HEK293 (cell line): ENCODE measurements around the gene MORF4L1.
"Not testable (repeated sequence)": the region's sequence is repeated elsewhere in the genome, so short reads cannot be mapped to it uniquely, and the experiment has no call there.

Experiments used
- CTCF ChIA-PET: fragments of 350-600 bp; formaldehyde crosslinking; extraction: SDS; loops from one replicate; lab custom pipeline; 2021; ENCODE audit warnings: antibody characterized with exemption; lab: Yijun Ruan, JAX
- POLR2A ChIA-PET: fragments of 300-600 bp; formaldehyde crosslinking; extraction: SDS; loops from one replicate; lab custom pipeline; 2020; ENCODE audit warnings: antibody characterized with exemption, inconsistent platforms; lab: Yijun Ruan, JAX
- H3K27ac ChIP-seq: fragments of 200-500 bp; sonication (Bioruptor generic); 2 replicates; pipeline ENCODE4 v1.5.1; 2014; ENCODE audit warnings: low read depth, low read length, control low read depth, inconsistent platforms; ENCODE audit errors: extremely low read depth
- H3K36me3 ChIP-seq, 2 experiments: fragments of 200-500 bp in 1 of 2; sonication (Bioruptor generic) in 1 of 2; 1 replicate in 1 of 2; 2 replicates in 1 of 2; pipeline ENCODE4 v1.5.1; 2014 to 2017; ENCODE audit warnings: inconsistent platforms in 2 of 2, low read length in 2 of 2; ENCODE audit not compliant: control insufficient read depth in 2 of 2, insufficient read depth in 1 of 2
- H3K4me1 ChIP-seq: fragments of 200-500 bp; sonication (Bioruptor generic); 2 replicates; pipeline ENCODE4 v1.5.1; 2014; ENCODE audit warnings: mild to moderate bottlenecking, low read length, inconsistent platforms; ENCODE audit not compliant: control insufficient read depth, insufficient read depth
- H3K4me3 ChIP-seq: 2 replicates; pipeline ENCODE4 v1.5.1; 2011; ENCODE audit warnings: low read depth, mild to moderate bottlenecking, control low read depth, low read length, moderate library complexity
- H3K9me3 ChIP-seq: fragments of 200-500 bp; sonication (Bioruptor generic); 2 replicates; pipeline ENCODE4 v1.5.1; 2014; ENCODE audit warnings: low read depth, low read length, inconsistent platforms; ENCODE audit not compliant: control insufficient read depth, insufficient read depth
- KLF16 ChIP-seq: fragments of 450-650 bp; formaldehyde crosslinking; IDR thresholded peaks from 2 replicates; pipeline ENCODE4 v1.5.1; 2017; ENCODE audit warnings: missing biosample characterization, missing genetic modification characterization
- ZBTB11 ChIP-seq: fragments of 450-650 bp; formaldehyde crosslinking; conservative IDR thresholded peaks from 2 replicates; pipeline ENCODE4 v1.5.1; 2016; ENCODE audit warnings: low read depth, missing biosample characterization, missing genetic modification characterization
- ZFHX2 ChIP-seq: fragments of 450-650 bp; formaldehyde crosslinking; conservative IDR thresholded peaks from 2 replicates; pipeline ENCODE4 v1.5.1; 2016; ENCODE audit warnings: missing biosample characterization, missing genetic modification characterization
- ZNF112 ChIP-seq: fragments of 450-650 bp; formaldehyde crosslinking; IDR thresholded peaks from 2 replicates; pipeline ENCODE4 v1.5.0; 2017; ENCODE audit warnings: missing biosample characterization, missing genetic modification characterization
- ZNF138 ChIP-seq: fragments of 450-650 bp; formaldehyde crosslinking; IDR thresholded peaks from 2 replicates; pipeline ENCODE4 v1.5.1; 2016; ENCODE audit warnings: missing biosample characterization, missing genetic modification characterization, borderline replicate concordance
- ZNF280C ChIP-seq: fragments of 450-650 bp; formaldehyde crosslinking; IDR thresholded peaks from 2 replicates; pipeline ENCODE4 v1.5.1; 2016; ENCODE audit warnings: missing biosample characterization, missing genetic modification characterization
- ZNF311 ChIP-seq: fragments of 450-650 bp; formaldehyde crosslinking; IDR thresholded peaks from 2 replicates; pipeline ENCODE4 v1.5.1; 2017; ENCODE audit warnings: missing biosample characterization, missing genetic modification characterization, borderline replicate concordance
- ZNF394 ChIP-seq: fragments of 450-650 bp; formaldehyde crosslinking; IDR thresholded peaks from 2 replicates; pipeline ENCODE4 v1.5.1; 2016; ENCODE audit warnings: missing biosample characterization, missing genetic modification characterization, mild to moderate bottlenecking, moderate library complexity, borderline replicate concordance
- ZNF518A ChIP-seq: fragments of 450-650 bp; formaldehyde crosslinking; conservative IDR thresholded peaks from 2 replicates; pipeline ENCODE4 v1.5.1; 2016; ENCODE audit warnings: low read depth, missing biosample characterization, missing genetic modification characterization
- ZNF571 ChIP-seq: fragments of 450-650 bp; formaldehyde crosslinking; IDR thresholded peaks from 2 replicates; pipeline ENCODE4 v1.5.0; 2017; ENCODE audit warnings: missing biosample characterization, missing genetic modification characterization
- ZNF664 ChIP-seq: fragments of 450-650 bp; formaldehyde crosslinking; IDR thresholded peaks from 2 replicates; pipeline ENCODE4 v1.5.1; 2016; ENCODE audit warnings: missing biosample characterization, missing genetic modification characterization

Gene MORF4L1

GRCh38 chr15:78837543-78837942 is 35.1 kb upstream of the MORF4L1 start (continued):
- TF ChIP-seq ZNF394 (tag by site-specific recombination) (no peak), ZBTB11 (tag by site-specific recombination) (no peak)

- H3K9me3 ChIP-seq = no peaks in the 10 kb centered on the region
- no peak overlapping the region for H3K4me3 ChIP-seq
- CTCF ChIA-PET = interaction anchor here (0.6 kb wide), 1 partner anchor 38 kb away, joined by 4 read pairs; no protein-coding TSS in a partner anchor
- TF ChIP-seq ZNF138 (no peak), ZNF280C (tag by site-specific recombination) (no peak), ZNF664 (tag by site-specific recombination) (peak; percentile 49), ZNF571 (tag by site-specific recombination) (no peak), KLF16 (tag by site-specific recombination) (no peak)
- TF ChIP-seq, all 188 proteins: peak for 1
- no peak overlapping the region for H3K27ac ChIP-seq
- no peaks in the 10 kb centered on the region for H3K36me3 ChIP-seq
- H3K4me1 ChIP-seq = no peaks in the 10 kb centered on the region
- POLR2A ChIA-PET = interaction anchor here (0.6 kb wide), 1 partner anchor 36 kb away, joined by 3 read pairs; no protein-coding TSS in a partner anchor
Observed at GRCh38 chr15:78838489-78838888, 34.2 kb upstream of the MORF4L1 start.

GRCh38 chr15:78839151-78839550 is 33.5 kb upstream of the MORF4L1 start:
- H3K9me3 ChIP-seq, H3K4me1 ChIP-seq, H3K27ac ChIP-seq, H3K36me3 ChIP-seq, H3K4me3 ChIP-seq, CTCF ChIA-PET: not testable (repeated sequence)
- POLR2A ChIA-PET = interaction anchor here (0.6 kb wide), 1 partner anchor 37 kb away, joined by 3 read pairs; no protein-coding TSS in a partner anchor

GRCh38 chr15:78840661-78841375 is 31.9 kb upstream of the MORF4L1 start:
- Histone ChIP-seq H3K4me1 (no peaks in the 10 kb centered on the region), H3K36me3 (no peaks in the 10 kb centered on the region), H3K9me3 (no peaks in the 10 kb centered on the region)
- POLR2A ChIA-PET = no interaction called here
- no peak for TF ChIP-seq ZNF112 (tag by site-specific recombination)
- TF ChIP-seq ZFHX2 (tag by site-specific recombination) = peak; percentile 23; the same call in 1 of the 2 replicates
- TF ChIP-seq, all 188 proteins: peak for 1
- no peak overlapping the region for H3K4me3 ChIP-seq
- H3K27ac ChIP-seq = no peak overlapping the region
- CTCF ChIA-PET = no interaction called here

- Histone ChIP-seq H3K4me3 (no peak overlapping the region), H3K9me3 (no peaks in the 10 kb centered on the region), H3K27ac (no peak overlapping the region), H3K36me3 (no peaks in the 10 kb centered on the region), H3K4me1 (no peaks in the 10 kb centered on the region)
- TF ChIP-seq ZNF518A (tag by site-specific recombination) (no peak), ZNF311 (tag by site-specific recombination) (no peak)
- ChIA-PET CTCF (no interaction called here), POLR2A (no interaction called here)
Observed at GRCh38 chr15:78841376-78841706, 31.3 kb upstream of the MORF4L1 start.
